NCI-H1048 (cell line): ENCODE data around the gene KRTAP3-1.

ENCODE experiments used
- DNase-seq: peaks from one replicate; lab custom pipeline; 2025; lab: John Stamatoyannopoulos, UW

Gene KRTAP3-1

GRCh38 chr17:40978575-40979151 is 30.3 kb downstream of the KRTAP3-1 start:
- no peak for DNase-seq

- no peak for DNase-seq
Observed at GRCh38 chr17:40975516-40975915, 33.4 kb downstream of the KRTAP3-1 start.

GRCh38 chr17:40974366-40974765 is 34.6 kb downstream of the KRTAP3-1 start:
- DNase-seq: no peak

- DNase-seq: no peak
Observed at GRCh38 chr17:40967582-40967981, 41.3 kb downstream of the KRTAP3-1 start.

GRCh38 chr17:40966848-40967247 is 42.1 kb downstream of the KRTAP3-1 start, which contains the start of gene KRT39:
Gene KRT39, minus strand, starts transcription at chr17:40966948. Its CDS starts 92 bp downstream, at chr17:40966856.
- DNase-seq: no peak

- no peak for DNase-seq
Observed at GRCh38 chr17:40963838-40964237, 45.1 kb downstream of the KRTAP3-1 start.

GRCh38 chr17:40962059-40962561 is 46.8 kb downstream of the KRTAP3-1 start:
- DNase-seq: no peak

- DNase-seq: no peak
Observed at GRCh38 chr17:40961591-40961990, 47.3 kb downstream of the KRTAP3-1 start.

GRCh38 chr17:40960144-40960543 is 48.8 kb downstream of the KRTAP3-1 start:
- no peak for DNase-seq
